SU-DHL-6 (cell line): ENCODE measurements around the gene DYNLT3.

Source experiments
- H2AFZ ChIP-seq: fragments of 200-600 bp; sonication (generic); 2 replicates; pipeline ENCODE4 v1.6.1; 2014; ENCODE audit warnings: low read depth, mild to moderate bottlenecking, moderate library complexity, mixed read lengths, antibody characterized with exemption, low read length; ENCODE audit not compliant: severe bottlenecking
- H3F3A ChIP-seq: fragments of 200-600 bp; shearing (Covaris generic); 2 replicates; pipeline ENCODE4 v1.6.0; 2016; ENCODE audit warnings: antibody characterized with exemption, mild to moderate bottlenecking; ENCODE audit not compliant: insufficient read depth
- H3K27ac ChIP-seq: fragments of 200-600 bp; sonication (generic); 2 replicates; pipeline ENCODE4 v1.5.1; 2016; ENCODE audit warnings: low read depth, mild to moderate bottlenecking, low read length, moderate library complexity, mixed read lengths
- H3K27me3 ChIP-seq: fragments of 200-600 bp; sonication (generic), shearing (Covaris generic); 2 replicates; pipeline ENCODE4 v1.6.0; 2014; ENCODE audit warnings: mild to moderate bottlenecking, low read length
- H3K36me3 ChIP-seq: fragments of 200-600 bp; sonication (generic); 2 replicates; pipeline ENCODE4 v1.6.1; 2014; ENCODE audit warnings: mild to moderate bottlenecking, low read length, mixed read lengths
- H3K4me2 ChIP-seq: fragments of 300-600, 200-600 bp; shearing (Covaris generic), sonication (generic); 2 replicates; pipeline ENCODE4 v1.6.0; 2014; ENCODE audit warnings: low read length, low read depth, mild to moderate bottlenecking; ENCODE audit not compliant: poor library complexity, severe bottlenecking
- H3K4me3 ChIP-seq: fragments of 200-600 bp; sonication (generic); 2 replicates; pipeline ENCODE4 v1.5.1; 2014; ENCODE audit warnings: antibody characterized with exemption, low read length, mild to moderate bottlenecking, mixed read lengths; ENCODE audit not compliant: insufficient read depth, poor library complexity, severe bottlenecking
- H3K79me2 ChIP-seq: fragments of 200-600 bp; sonication (generic); 2 replicates; pipeline ENCODE4 v1.6.1; 2014; ENCODE audit warnings: mild to moderate bottlenecking, low read length, moderate library complexity; ENCODE audit not compliant: insufficient read depth
- H3K9ac ChIP-seq: fragments of 200-600 bp; sonication (generic); 2 replicates; pipeline ENCODE4 v1.7.0; 2014; ENCODE audit warnings: mild to moderate bottlenecking, low read length
- H3K9me2 ChIP-seq: fragments of 200-600 bp; sonication (generic); replicated peaks from 2 replicates; pipeline ENCODE4 v1.6.1; 2014; ENCODE audit warnings: low read length; ENCODE audit not compliant: insufficient read depth
- H3K9me3 ChIP-seq: fragments of 200-600 bp; sonication (generic); 2 replicates; pipeline ENCODE4 v1.6.1; 2014; ENCODE audit warnings: low read length, mixed read lengths; ENCODE audit not compliant: insufficient read depth
- H4K20me1 ChIP-seq: fragments of 200-600 bp; sonication (generic); 2 replicates; pipeline ENCODE4 v1.6.1; 2014; ENCODE audit warnings: low read depth, mild to moderate bottlenecking, antibody characterized with exemption, low read length, moderate library complexity, mixed read lengths
- EZH2phosphoT487 ChIP-seq: fragments of 200-600 bp; sonication (generic), shearing (Covaris generic); conservative IDR thresholded peaks from 2 replicates; pipeline ENCODE4 v1.6.1; 2018; ENCODE audit warnings: mild to moderate bottlenecking, antibody characterized with exemption, low read length, moderate library complexity, mixed read lengths
- TF ChIP-seq, protein P1 (sequence below): fragments of 200-600 bp; sonication (generic); IDR thresholded peaks from one replicate; pipeline ENCODE4 v1.5.1; 2017; ENCODE audit warnings: antibody characterized with exemption, mild to moderate bottlenecking, low read length, moderate library complexity; ENCODE audit not compliant: insufficient read depth, poor library complexity, severe bottlenecking

Gene DYNLT3

DNA sequence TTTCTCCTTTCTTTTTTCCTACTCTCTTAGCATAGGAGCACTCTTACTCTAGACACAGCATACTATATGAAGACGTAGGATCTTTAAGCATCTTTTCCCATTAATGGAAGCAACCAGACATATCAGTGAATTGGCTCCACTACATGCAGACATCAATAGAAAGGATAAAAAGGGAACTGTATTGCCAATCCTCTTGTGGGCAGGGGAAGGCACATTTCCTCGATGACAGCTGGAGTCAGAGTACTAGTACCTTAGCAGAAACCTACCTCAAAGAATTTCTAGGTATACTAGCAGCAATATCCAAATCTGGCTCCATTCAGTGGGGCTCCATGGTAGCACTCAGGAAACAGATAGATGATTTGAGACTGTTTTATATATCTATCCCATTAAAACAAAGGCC lies 47.4 kb downstream of the DYNLT3 start:
- no peak overlapping the region for H3K27ac ChIP-seq
- no peaks in the 10 kb centered on the region for H3K27me3 ChIP-seq
- no peak overlapping the region for H3K4me3 ChIP-seq
- H3K79me2 ChIP-seq, result no peaks in the 10 kb centered on the region
- no peaks in the 10 kb centered on the region for H4K20me1 ChIP-seq
- H3K9me3 ChIP-seq, result no peaks in the 10 kb centered on the region
- no peak overlapping the region for H3K9ac ChIP-seq
- H3K9me2 ChIP-seq, result no peaks in the 10 kb centered on the region
- no peak for TF ChIP-seq EZH2phosphoT487
- TF ChIP-seq, protein P1, sequence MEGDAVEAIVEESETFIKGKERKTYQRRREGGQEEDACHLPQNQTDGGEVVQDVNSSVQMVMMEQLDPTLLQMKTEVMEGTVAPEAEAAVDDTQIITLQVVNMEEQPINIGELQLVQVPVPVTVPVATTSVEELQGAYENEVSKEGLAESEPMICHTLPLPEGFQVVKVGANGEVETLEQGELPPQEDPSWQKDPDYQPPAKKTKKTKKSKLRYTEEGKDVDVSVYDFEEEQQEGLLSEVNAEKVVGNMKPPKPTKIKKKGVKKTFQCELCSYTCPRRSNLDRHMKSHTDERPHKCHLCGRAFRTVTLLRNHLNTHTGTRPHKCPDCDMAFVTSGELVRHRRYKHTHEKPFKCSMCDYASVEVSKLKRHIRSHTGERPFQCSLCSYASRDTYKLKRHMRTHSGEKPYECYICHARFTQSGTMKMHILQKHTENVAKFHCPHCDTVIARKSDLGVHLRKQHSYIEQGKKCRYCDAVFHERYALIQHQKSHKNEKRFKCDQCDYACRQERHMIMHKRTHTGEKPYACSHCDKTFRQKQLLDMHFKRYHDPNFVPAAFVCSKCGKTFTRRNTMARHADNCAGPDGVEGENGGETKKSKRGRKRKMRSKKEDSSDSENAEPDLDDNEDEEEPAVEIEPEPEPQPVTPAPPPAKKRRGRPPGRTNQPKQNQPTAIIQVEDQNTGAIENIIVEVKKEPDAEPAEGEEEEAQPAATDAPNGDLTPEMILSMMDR, result no peak
- H2AFZ ChIP-seq, result no peak overlapping the region
- no peaks in the 10 kb centered on the region for H3K36me3 ChIP-seq
- H3K4me2 ChIP-seq, result no peak overlapping the region
- peaks cover 11% of the 10 kb centered on the region; the same call in 1 of the 2 replicates for H3F3A ChIP-seq

DNA sequence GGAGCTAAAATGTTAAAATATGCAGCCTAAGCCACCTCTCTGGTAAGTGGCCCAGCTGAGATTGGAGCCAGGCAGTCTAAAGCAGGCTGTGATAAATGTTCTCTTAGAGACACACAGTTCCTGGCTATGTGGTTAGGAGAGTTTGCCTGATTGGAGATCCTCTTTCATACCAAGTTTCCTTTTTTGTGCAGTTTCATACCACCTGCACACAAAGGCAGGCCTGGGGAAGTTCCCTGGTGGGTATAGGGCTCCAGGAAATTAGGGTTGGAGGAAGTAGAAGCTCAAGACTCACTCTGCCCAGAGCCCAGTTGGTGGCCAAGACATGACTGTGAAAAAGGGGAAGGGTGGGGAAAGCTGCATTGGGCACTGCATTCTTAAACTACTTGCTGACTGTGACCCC lies 50.6 kb downstream of the DYNLT3 start:
- no peaks in the 10 kb centered on the region for H3K79me2 ChIP-seq
- no peaks in the 10 kb centered on the region for H3K27me3 ChIP-seq
- H4K20me1 ChIP-seq, result no peaks in the 10 kb centered on the region
- H3K36me3 ChIP-seq, result peaks cover 1% of the 10 kb centered on the region; the same call in 1 of the 2 replicates
- TF ChIP-seq, protein P1, result no peak
- TF ChIP-seq EZH2phosphoT487, result no peak
- H3K9ac ChIP-seq, result no peak overlapping the region
- H3K4me3 ChIP-seq, result no peak overlapping the region
- peak overlapping the region; percentile 70 for H3K27ac ChIP-seq
- H3K9me3 ChIP-seq, result no peaks in the 10 kb centered on the region
- peaks cover 11% of the 10 kb centered on the region; the same call in 1 of the 2 replicates for H3F3A ChIP-seq
- H2AFZ ChIP-seq, result no peak overlapping the region
- peak overlapping the region; percentile 38 for H3K4me2 ChIP-seq
- H3K9me2 ChIP-seq, result no peaks in the 10 kb centered on the region

DNA sequence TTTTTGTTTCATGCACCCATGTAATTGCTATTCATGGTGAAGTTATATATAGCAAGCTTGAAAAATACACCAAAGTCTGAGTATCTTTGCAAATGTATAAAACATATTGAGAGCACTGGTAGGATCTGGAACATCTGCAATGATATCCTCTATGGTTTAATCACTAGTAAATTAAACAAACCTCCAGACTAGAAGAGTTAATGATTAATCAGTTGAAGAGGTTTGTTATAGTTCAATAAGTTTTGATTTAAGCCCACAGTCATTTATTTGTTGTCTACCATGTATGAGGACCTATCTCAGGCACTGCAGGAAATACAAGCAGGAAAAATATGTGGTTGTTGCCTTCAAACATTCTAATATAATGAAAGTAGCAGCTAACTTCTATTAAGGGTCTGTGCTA lies 51.1 kb downstream of the DYNLT3 start:
- Histone ChIP-seq H3F3A (peaks cover 11% of the 10 kb centered on the region; the same call in 1 of the 2 replicates), H3K27me3 (no peaks in the 10 kb centered on the region), H3K9me2 (no peaks in the 10 kb centered on the region), H3K9ac (no peak overlapping the region), H3K4me3 (no peak overlapping the region), H3K79me2 (no peaks in the 10 kb centered on the region), H3K9me3 (no peaks in the 10 kb centered on the region), H2AFZ (no peak overlapping the region), H3K4me2 (peak overlapping the region; percentile 38), H3K27ac (peak overlapping the region; percentile 70), H3K36me3 (peaks cover 2% of the 10 kb centered on the region; the same call in 1 of the 2 replicates), H4K20me1 (no peaks in the 10 kb centered on the region)
- TF ChIP-seq, protein P1, result no peak
- TF ChIP-seq EZH2phosphoT487, result no peak
